HepG2 (cell line): ENCODE results near the gene CA12. TPM values are rescaled to one million over a fixed set of nuclear protein-coding genes. Genes with fewer than 3 reads are reported as not detected.

Source experiments
- ATRX ChIP-seq: sonication (generic); formaldehyde crosslinking; IDR thresholded peaks from 2 replicates; pipeline ENCODE4 v1.4.0; 2020; ENCODE audit warnings: missing genetic modification reagents, borderline replicate concordance
- CHD2 ChIP-seq: IDR thresholded peaks from 2 replicates; pipeline ENCODE4 v1.6.1; 2011; ENCODE audit warnings: low read depth, low read length, improper control_type of control experiment
- CSRNP1 ChIP-seq: sonication (generic); formaldehyde crosslinking; IDR thresholded peaks from 2 replicates; pipeline ENCODE4 v1.8.1; 2023; ENCODE audit warnings: mild to moderate bottlenecking, missing genetic modification reagents
- IKZF4 ChIP-seq: sonication (generic); formaldehyde crosslinking; IDR thresholded peaks from 2 replicates; pipeline ENCODE4 v1.5.1; 2020; ENCODE audit warnings: borderline replicate concordance, mild to moderate bottlenecking, low read depth, missing genetic modification reagents; ENCODE audit errors: not compliant biosample characterization
- MXD1 ChIP-seq: sonication (generic); formaldehyde crosslinking; IDR thresholded peaks from 2 replicates; pipeline ENCODE4 v1.4.0; 2020; ENCODE audit warnings: mild to moderate bottlenecking, missing genetic modification reagents
- MYC ChIP-seq: sonication (generic); formaldehyde crosslinking; IDR thresholded peaks from 2 replicates; pipeline ENCODE4 v1.9.0; 2021; ENCODE audit warnings: missing genetic modification reagents, borderline replicate concordance
- NR2F2 ChIP-seq: IDR thresholded peaks from 2 replicates; pipeline ENCODE4 v1.6.1; 2012; ENCODE audit warnings: low read depth, inconsistent platforms, borderline replicate concordance
- PHF20 ChIP-seq: sonication (generic); formaldehyde crosslinking; IDR thresholded peaks from 2 replicates; pipeline ENCODE4 v1.5.0; 2020; ENCODE audit warnings: mild to moderate bottlenecking, missing genetic modification reagents
- RBAK ChIP-seq: sonication (generic); formaldehyde crosslinking; IDR thresholded peaks from 2 replicates; pipeline ENCODE4 v1.5.1; 2020; ENCODE audit warnings: mild to moderate bottlenecking, missing genetic modification reagents
- SMAD9 ChIP-seq: sonication (generic); formaldehyde crosslinking; IDR thresholded peaks from 2 replicates; pipeline ENCODE4 v1.5.1; 2020; ENCODE audit warnings: mild to moderate bottlenecking, missing genetic modification reagents
- SRSF4 ChIP-seq: fragments of 200-400 bp; formaldehyde crosslinking; IDR thresholded peaks from one replicate; pipeline ENCODE4 v1.6.1; 2018; ENCODE audit warnings: mild to moderate bottlenecking, low read depth, low read length, moderate library complexity; ENCODE audit not compliant: poor library complexity, severe bottlenecking
- SYNCRIP ChIP-seq: fragments of 200-400 bp; formaldehyde crosslinking; IDR thresholded peaks from 2 replicates; pipeline ENCODE4 v1.6.1; 2018; ENCODE audit warnings: mild to moderate bottlenecking, low read depth, low read length; ENCODE audit not compliant: insufficient read depth
- TFDP2 ChIP-seq: sonication (generic); formaldehyde crosslinking; IDR thresholded peaks from 2 replicates; pipeline ENCODE4 v1.4.0; 2020; ENCODE audit warnings: missing genetic modification reagents
- ZBTB44 ChIP-seq: sonication (generic); formaldehyde crosslinking; IDR thresholded peaks from 2 replicates; pipeline ENCODE4 v1.4.0; 2020; ENCODE audit warnings: missing genetic modification reagents
- ZFP36 ChIP-seq: fragments of 150-350 bp; IDR thresholded peaks from 2 replicates; pipeline ENCODE4 v1.6.1; 2018; ENCODE audit warnings: borderline replicate concordance, low read length, low read depth; ENCODE audit not compliant: partially characterized antibody
- ZNF138 ChIP-seq: sonication (generic); formaldehyde crosslinking; IDR thresholded peaks from 2 replicates; pipeline ENCODE4 v1.5.0; 2020; ENCODE audit warnings: mild to moderate bottlenecking, low read depth, missing genetic modification reagents
- ZNF225 ChIP-seq: sonication (generic); formaldehyde crosslinking; IDR thresholded peaks from 2 replicates; pipeline ENCODE4 v1.4.0; 2020; ENCODE audit warnings: mild to moderate bottlenecking, missing genetic modification reagents
- ZNF263 ChIP-seq: sonication (generic); formaldehyde crosslinking; IDR thresholded peaks from 2 replicates; pipeline ENCODE4 v1.4.0; 2020; ENCODE audit warnings: missing genetic modification reagents
- ZNF276 ChIP-seq: sonication (generic); formaldehyde crosslinking; IDR thresholded peaks from 2 replicates; pipeline ENCODE4 v1.4.0; 2020; ENCODE audit warnings: mild to moderate bottlenecking, low read depth, missing genetic modification reagents
- ZNF317 ChIP-seq: sonication (generic); formaldehyde crosslinking; IDR thresholded peaks from 2 replicates; pipeline ENCODE4 v1.5.0; 2020; ENCODE audit warnings: mild to moderate bottlenecking, missing genetic modification reagents
- ZNF501 ChIP-seq: sonication (generic); formaldehyde crosslinking; IDR thresholded peaks from 2 replicates; pipeline ENCODE4 v1.5.1; 2020; ENCODE audit warnings: mild to moderate bottlenecking, moderate library complexity, missing genetic modification reagents
- ZNF777 ChIP-seq: sonication (generic); formaldehyde crosslinking; IDR thresholded peaks from 2 replicates; pipeline ENCODE4 v1.4.0; 2020; ENCODE audit warnings: missing genetic modification reagents
- ZNF781 ChIP-seq: sonication (generic); formaldehyde crosslinking; IDR thresholded peaks from 2 replicates; pipeline ENCODE4 v1.5.1; 2020; ENCODE audit warnings: borderline replicate concordance, mild to moderate bottlenecking, missing genetic modification reagents; ENCODE audit errors: not compliant biosample characterization
- polyA plus RNA-seq, 8 experiments: library from polyadenylated mRNA; depleted of rRNA in 3 of 8; stranded (reverse) in 7 of 8; unstranded in 1 of 8; fragments of >200 nt; fragmentation: Illumina TruSeq in 4 of 8; extraction: Trizol in 4 of 8; gene quantifications; 2 replicates each; pipeline versions ENCODE4 v1.2.1 to v1.2.3, GENCODE V29; 2011 to 2016; ENCODE audit warnings: low read depth in 4 of 8, missing spikeins in 1 of 8, mixed read lengths in 1 of 8; ENCODE audit not compliant: insufficient read depth in 1 of 8
- total RNA-seq, 5 experiments: library from RNA; depleted of rRNA; stranded (reverse); fragments of >200 nt; fragmentation: Illumina TruSeq; extraction: Trizol; gene quantifications; 2 replicates each; pipeline ENCODE4 v1.2.3, GENCODE V29; 2016; ENCODE audit warnings: low read depth in 1 of 5

CA12 gene
- total and polyA plus RNA-seq, 2 of the 13 experiments (the other 11 are each of a cell fraction or from before 2014, with no cell fraction given), result 0.07 to 0.20 TPM

GRCh38 chr15:63401714-63402497 is 20.3 kb upstream of the CA12 start (continued):
- TF ChIP-seq MXD1 (CRISPR knock-in tag) (no peak), ZNF317 (CRISPR knock-in tag) (0 out of 2 replicates have a peak, but pooled peaks have one; percentile 15), ZNF777 (CRISPR knock-in tag) (no peak), ZFP36 (no peak), MYC (CRISPR knock-in tag) (0 out of 2 replicates have a peak, but pooled peaks have one; percentile 32), SYNCRIP (no peak), SRSF4 (no peak), CSRNP1 (CRISPR knock-in tag) (no peak), SMAD9 (CRISPR knock-in tag) (no peak), ZNF276 (no peak), ZNF138 (CRISPR knock-in tag) (no peak), ZNF781 (CRISPR knock-in tag) (no peak), ATRX (CRISPR knock-in tag) (no peak), ZNF263 (CRISPR knock-in tag) (no peak), PHF20 (CRISPR knock-in tag) (no peak), ZNF225 (CRISPR knock-in tag) (no peak), NR2F2 (peak; percentile 58; the same call in 1 of the 2 replicates), CHD2 (no peak), ZBTB44 (CRISPR knock-in tag) (no peak), RBAK (CRISPR knock-in tag) (no peak), IKZF4 (no peak), TFDP2 (CRISPR knock-in tag) (no peak), ZNF501 (CRISPR knock-in tag) (no peak)
